Aorta (tissue), 4 donors: Measurements from ENCODE around the gene TVP23B. TPM values are rescaled to one million over a fixed set of nuclear protein-coding genes. Genes with fewer than 3 reads are reported as not detected.

Experiments used
- polyA plus RNA-seq, 2 donors: library from polyadenylated mRNA; stranded (reverse); fragments of 200-250 nt; gene quantifications; one replicate each; pipeline ENCODE4 v1.2.3, GENCODE V29; 2013
- total RNA-seq, 2 donors: library from RNA; stranded (reverse); fragmentation: NEBNext Ultra II Directional; extraction: Animal tissue kit (Norgen Biotek cat#: 25700); gene quantifications; one replicate each; pipeline ENCODE4 v1.2.1, GENCODE V29; 2021
- donor health status: healthy with polysubstance abuse.
- donor health status: Bipolar disorder and iron deficiency.
- donor health status: DM: no; HTN: no; CAD: no.
- donor health status: DM: yes; HTN: yes; CAD: no.

The TVP23B gene
- total and polyA plus RNA-seq, 4 donors = 32.4 to 42.4 (median 38.5) TPM

Other genes starting within 250 kb of the TVP23B start
- not detected for gene TBC1D28, start 136.8 kb upstream of the TVP23B start, total RNA-seq
- gene TBC1D28, start 136.8 kb upstream of the TVP23B start, polyA plus RNA-seq = not detected
- 1 to 10 TPM; 3.5 to 5.2 TPM for gene FOXO3B, start 98.9 kb upstream of the TVP23B start, total RNA-seq
- under 1 TPM in 1 of 2 donors, not detected in 1; 0.95 TPM for gene FOXO3B, start 98.9 kb upstream of the TVP23B start, polyA plus RNA-seq
- under 1 TPM in 1 of 2 donors, not detected in 1; 0.12 TPM for gene FBXW10, start 37.1 kb upstream of the TVP23B start, total RNA-seq
- under 1 TPM in 1 of 2 donors, not detected in 1; 0.31 TPM for gene FBXW10, start 37.1 kb upstream of the TVP23B start, polyA plus RNA-seq
- gene PRPSAP2, start 76.9 kb downstream of the TVP23B start, total RNA-seq = 10 to 100 TPM; 20.6 to 31.8 TPM
- gene PRPSAP2, start 76.9 kb downstream of the TVP23B start, polyA plus RNA-seq = 10 to 100 TPM; 17.6 to 18.7 TPM
- not detected for gene SLC5A10, start 171.0 kb downstream of the TVP23B start, total RNA-seq
- gene SLC5A10, start 171.0 kb downstream of the TVP23B start, polyA plus RNA-seq = under 1 TPM in 1 of 2 donors, not detected in 1; 0.23 TPM
- 10 to 100 TPM in 1 of 2 donors, 1 to 10 TPM in 1; 7.1 to 12.9 TPM for gene FAM83G, start 223.6 kb downstream of the TVP23B start, total RNA-seq
- gene FAM83G, start 223.6 kb downstream of the TVP23B start, polyA plus RNA-seq = 1 to 10 TPM; 2.5 to 3.4 TPM